RWPE1 (cell line): ENCODE measurements around the gene CDCP2.
"Not testable (repeated sequence)": the region's sequence is repeated elsewhere in the genome, so short reads cannot be mapped to it uniquely, and the experiment has no call there.

Experiments
- CTCF ChIA-PET: fragments of 350-600 bp; sonication (Branson Sonifier 250); formaldehyde crosslinking; extraction: SDS; loops from one replicate; lab custom pipeline; 2021; lab: Yijun Ruan, JAX
- POLR2A ChIA-PET: fragments of 400-600 bp; formaldehyde crosslinking; extraction: SDS; loops from one replicate; lab custom pipeline; 2020; ENCODE audit warnings: antibody characterized with exemption; ENCODE audit not compliant: low non-redundant PET; lab: Yijun Ruan, JAX
- DNase-seq: peaks from one replicate; pipeline ENCODE4 v3.0.0; 2012; ENCODE audit warnings: low spot score
- H3K27ac ChIP-seq: fragments of 450-650 bp; 2 replicates; pipeline ENCODE4 v1.5.1; 2017
- CTCF ChIP-seq: fragments of 450-650 bp; conservative IDR thresholded peaks from 2 replicates; pipeline ENCODE4 v1.5.1; 2017; ENCODE audit warnings: low read depth, mild to moderate bottlenecking

The CDCP2 gene

DNA sequence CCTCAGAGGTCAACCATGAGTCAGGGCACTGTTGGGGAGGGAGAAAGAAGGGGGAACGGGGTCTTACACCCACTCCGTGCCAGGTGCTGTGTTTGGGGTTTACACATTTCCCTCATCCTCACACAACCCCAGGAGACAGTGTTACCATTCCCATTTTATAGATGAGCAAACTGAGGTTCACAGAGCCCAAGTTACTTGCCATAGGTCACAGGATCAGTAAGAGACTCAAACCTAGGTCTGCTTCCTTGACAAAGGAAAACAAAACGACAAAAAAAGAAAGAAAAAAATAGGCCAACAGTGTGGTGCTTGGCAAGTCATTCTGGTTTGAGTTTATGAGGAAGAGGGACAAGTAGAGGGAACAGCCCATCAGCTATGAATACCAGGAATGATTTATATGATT lies 16.3 kb upstream of the CDCP2 start:
- H3K27ac ChIP-seq = no peak overlapping the region
- CTCF ChIA-PET = interaction anchor here (0.6 to 0.7 kb wide), 2 partner anchors 183 to 641 kb away, joined by 4 read pairs; no protein-coding TSS in a partner anchor
- no peak for TF ChIP-seq CTCF
- no peak for DNase-seq
- POLR2A ChIA-PET = no interaction called here

- no peak for TF ChIP-seq CTCF
- peak; percentile 33 for DNase-seq
- peak overlapping the region; percentile 90 for H3K27ac ChIP-seq
- CTCF ChIA-PET = interaction anchor here (0.6 to 0.7 kb wide), 2 partner anchors 183 to 641 kb away, joined by 4 read pairs; no protein-coding TSS in a partner anchor
- POLR2A ChIA-PET = no interaction called here
Observed at GRCh38 chr1:54168206-54168965, 15.6 kb upstream of the CDCP2 start.

GRCh38 chr1:54167422-54168139 lies 14.8 kb upstream of the CDCP2 start:
- ChIA-PET CTCF (interaction anchor here (1.1 kb wide), 1 partner anchor 12 kb away, joined by 4 read pairs; no protein-coding TSS in a partner anchor), POLR2A (no interaction called here)
- DNase-seq = peak; percentile 92
- TF ChIP-seq CTCF = no peak
- H3K27ac ChIP-seq = peak overlapping the region; percentile 90

DNA sequence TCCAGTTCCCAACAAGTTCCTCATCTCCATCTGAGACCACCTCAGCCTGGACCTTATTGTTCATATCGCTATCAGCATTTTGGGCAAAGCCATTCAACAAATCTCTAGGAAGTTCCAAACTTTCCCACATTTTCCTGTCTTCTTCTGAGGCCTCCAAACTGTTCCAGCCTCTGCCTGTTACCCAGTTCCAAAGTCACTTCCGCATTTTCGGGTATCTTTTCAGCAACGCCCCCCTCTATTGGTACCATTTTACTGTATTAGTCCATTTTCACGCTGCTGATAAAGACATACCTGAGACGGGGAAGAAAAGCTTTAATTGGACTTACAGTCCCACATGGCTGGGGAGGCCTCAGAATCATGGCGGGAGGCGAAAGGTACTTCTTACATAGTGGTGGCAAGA lies 13.6 kb upstream of the CDCP2 start:
- POLR2A ChIA-PET, H3K27ac ChIP-seq, DNase-seq: not testable (repeated sequence)
- CTCF ChIA-PET = interaction anchor here (0.6 kb wide), 1 partner anchor 695 kb away, joined by 3 read pairs; no protein-coding TSS in a partner anchor

DNA sequence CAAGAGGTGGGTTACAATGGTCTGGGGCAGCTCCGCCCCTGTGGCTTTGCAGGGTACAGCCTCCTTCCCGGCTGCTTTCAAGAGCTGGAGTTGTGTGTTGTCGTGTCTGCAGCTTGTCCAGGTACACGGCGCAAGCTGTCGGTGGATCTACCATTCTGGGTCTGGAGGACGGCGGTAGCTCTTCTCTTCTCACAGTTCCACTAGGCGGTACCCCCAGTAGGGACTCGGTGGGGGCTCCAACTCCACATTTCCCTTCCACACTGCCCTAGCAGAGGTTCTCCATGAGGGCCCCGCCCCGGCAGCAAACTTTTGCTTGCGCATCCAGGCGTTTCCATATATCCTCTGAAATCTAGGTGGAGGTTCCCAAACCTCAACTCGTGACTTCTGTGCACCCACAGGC lies 12.3 kb upstream of the CDCP2 start:
- POLR2A ChIA-PET = no interaction called here

DNA sequence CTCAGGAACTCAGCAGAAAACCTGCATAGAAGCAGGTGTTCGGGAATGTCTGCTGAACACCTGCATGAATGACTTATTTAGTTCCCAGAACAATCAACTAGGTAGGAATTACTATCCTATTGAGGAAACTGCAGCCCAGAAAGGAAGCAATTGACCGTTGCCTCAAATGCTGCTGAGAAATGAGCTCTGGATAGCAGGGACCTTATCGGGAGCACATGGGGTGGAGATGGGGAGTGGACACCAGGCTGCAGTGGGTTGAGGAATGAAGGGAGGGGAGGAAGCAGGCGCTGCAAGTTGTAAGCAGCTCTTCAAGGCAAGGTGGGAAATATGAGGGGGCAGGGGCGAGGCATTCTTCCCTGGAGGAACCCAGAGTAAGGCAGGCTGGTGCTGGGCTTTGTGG lies 10.8 kb upstream of the CDCP2 start:
- ChIA-PET CTCF (interaction anchor here (0.6 kb wide), 1 partner anchor 52 kb away, joined by 3 read pairs; no protein-coding TSS in a partner anchor), POLR2A (no interaction called here)
- TF ChIP-seq CTCF = no peak
- DNase-seq = no peak
- no peak overlapping the region for H3K27ac ChIP-seq

More for the DNA sequence above, 12.3 kb upstream of the CDCP2 start:
- CTCF ChIA-PET = no interaction called here
- H3K27ac ChIP-seq = no peak overlapping the region
- TF ChIP-seq CTCF = no peak
- no peak for DNase-seq
